Middle frontal gyrus (tissue), 1 donor: ENCODE results near the gene RTP5.

Source experiments
- DNase-seq: peaks from one replicate; pipeline ENCODE4 v3.0.0-alpha.2; 2015; ENCODE audit warnings: low spot score; ENCODE audit errors: extremely low spot score

RTP5 gene

GRCh38 chr2:241886840-241887447, 17.4 kb downstream of the RTP5 start:
- DNase-seq, result no peak

GRCh38 chr2:241887806-241888522, 18.4 kb downstream of the RTP5 start:
- DNase-seq, result no peak

GRCh38 chr2:241888641-241889040, 19.1 kb downstream of the RTP5 start:
- DNase-seq, result no peak

- DNase-seq, result no peak
These were observed 21.2 kb downstream of the RTP5 start for GRCh38 chr2:241890524-241891235.

- no peak for DNase-seq
These were observed 21.9 kb downstream of the RTP5 start for GRCh38 chr2:241891315-241891987.

- no peak for DNase-seq
These were observed 22.4 kb downstream of the RTP5 start for GRCh38 chr2:241891988-241892298.

- no peak for DNase-seq
These were observed 23.0 kb downstream of the RTP5 start for GRCh38 chr2:241892299-241893137.

- no peak for DNase-seq
These were observed 23.7 kb downstream of the RTP5 start for GRCh38 chr2:241893265-241893664.

- no peak for DNase-seq
These were observed 24.6 kb downstream of the RTP5 start for GRCh38 chr2:241894056-241894641.

- no peak for DNase-seq
These were observed 25.3 kb downstream of the RTP5 start for GRCh38 chr2:241894681-241895426.

GRCh38 chr2:241895427-241895711, 25.8 kb downstream of the RTP5 start:
- no peak for DNase-seq

GRCh38 chr2:241895712-241896641, 26.4 kb downstream of the RTP5 start:
- DNase-seq, result no peak

GRCh38 chr2:241896746-241897201, 27.2 kb downstream of the RTP5 start:
- DNase-seq, result no peak

- no peak for DNase-seq
These were observed 27.8 kb downstream of the RTP5 start for GRCh38 chr2:241897231-241897916.

GRCh38 chr2:241898463-241899270, 29.1 kb downstream of the RTP5 start:
- no peak for DNase-seq

GRCh38 chr2:241900251-241901017, 30.9 kb downstream of the RTP5 start:
- DNase-seq, result no peak

GRCh38 chr2:241901018-241901380, 31.5 kb downstream of the RTP5 start:
- DNase-seq, result no peak
